ENCODE results near the gene LOXL1. TPM values are rescaled to one million over a fixed set of nuclear protein-coding genes. Genes with fewer than 3 reads are reported as not detected.
A peak's percentile ranks its signal among the peaks of the same experiment; 100 is the strongest.

Gene LOXL1
- polyA plus RNA-seq, 3 donors from 2014 or later: 0.98 to 1.1 TPM; not detected in 1

GRCh38 chr15:73906346-73907034 lies 19.8 kb upstream of the LOXL1 start:
- Mint-ChIP-seq H3K27ac (no peak overlapping the region), H3K36me3 (peaks cover 0 to 3% (median 0%) of the 10 kb centered on the region in 3 donors), H3K4me1 (no peaks in the 10 kb centered on the region), H3K4me3 (no peak overlapping the region), H3K9me3 (peaks cover 0 to 1% (median 0%) of the 10 kb centered on the region in 6 donors), H3K27me3 (ENCODE audit: low read depth in 3 of 3) (peaks cover 0 to 4% (median 2%) of the 10 kb centered on the region in 3 donors)
- no peak for DNase-seq

GRCh38 chr15:73907035-73907408 lies 19.2 kb upstream of the LOXL1 start:
- Mint-ChIP-seq H3K4me3 (no peak overlapping the region), H3K27me3 (ENCODE audit: low read depth in 3 of 3) (peaks cover 2 to 4% (median 3%) of the 10 kb centered on the region in 3 donors), H3K4me1 (no peaks in the 10 kb centered on the region), H3K27ac (no peak overlapping the region), H3K36me3 (peaks cover 0 to 3% (median 0%) of the 10 kb centered on the region in 3 donors), H3K9me3 (peaks cover 0 to 1% (median 0%) of the 10 kb centered on the region in 6 donors)
- no peak for DNase-seq

- peaks cover 6 to 8% of the 10 kb centered on the region in 2 donors for H3K4me1 Mint-ChIP-seq
- no peak overlapping the region for H3K27ac Mint-ChIP-seq
- H3K36me3 Mint-ChIP-seq: peaks cover 0 to 3% (median 0%) of the 10 kb centered on the region in 3 donors
- H3K27me3 Mint-ChIP-seq (ENCODE audit: low read depth in 3 of 3): peaks cover under 1 to 4% (median 3%) of the 10 kb centered on the region in 3 donors
- no peak overlapping the region for H3K4me3 Mint-ChIP-seq
- peak; percentile 26 to 45 (median 45) for DNase-seq
- H3K9me3 Mint-ChIP-seq: peaks cover 0 to 3% (median 0%) of the 10 kb centered on the region in 6 donors
Measured at GRCh38 chr15:73908030-73908821, 18.0 kb upstream of the LOXL1 start.

GRCh38 chr15:73908822-73909122 lies 17.5 kb upstream of the LOXL1 start:
- Mint-ChIP-seq H3K4me1 (peaks cover 11 to 12% of the 10 kb centered on the region in 2 donors), H3K9me3 (peaks cover 0 to 3% (median 0%) of the 10 kb centered on the region in 6 donors), H3K4me3 (no peak overlapping the region), H3K27me3 (ENCODE audit: low read depth in 3 of 3) (peaks cover 2 to 4% (median 3%) of the 10 kb centered on the region in 3 donors), H3K27ac (no peak overlapping the region), H3K36me3 (peaks cover 0 to 3% (median 0%) of the 10 kb centered on the region in 3 donors)
- DNase-seq: no peak

- no peak for DNase-seq
- Mint-ChIP-seq H3K9me3 (peaks cover 0 to 3% (median 0%) of the 10 kb centered on the region in 6 donors), H3K36me3 (peaks cover 0 to 2% (median 0%) of the 10 kb centered on the region in 3 donors), H3K27me3 (ENCODE audit: low read depth in 3 of 3) (peaks cover 2 to 4% (median 3%) of the 10 kb centered on the region in 3 donors), H3K4me1 (peaks cover 20 to 21% of the 10 kb centered on the region in 2 donors), H3K27ac (no peak overlapping the region), H3K4me3 (no peak overlapping the region)
Measured at GRCh38 chr15:73909651-73910050, 16.6 kb upstream of the LOXL1 start.

GRCh38 chr15:73910522-73911303 lies 15.5 kb upstream of the LOXL1 start:
- H3K27me3 Mint-ChIP-seq (ENCODE audit: low read depth in 3 of 3): peaks cover 2 to 5% (median 2%) of the 10 kb centered on the region in 3 donors
- H3K36me3 Mint-ChIP-seq: no peaks in the 10 kb centered on the region
- no peak for DNase-seq
- H3K4me3 Mint-ChIP-seq: no peak overlapping the region
- peaks cover 0 to 3% (median 0%) of the 10 kb centered on the region in 6 donors for H3K9me3 Mint-ChIP-seq
- peaks cover 24% of the 10 kb centered on the region in 2 donors for H3K4me1 Mint-ChIP-seq
- no peak overlapping the region for H3K27ac Mint-ChIP-seq

GRCh38 chr15:73912030-73912596 lies 14.1 kb upstream of the LOXL1 start:
- no peak overlapping the region for H3K27ac Mint-ChIP-seq
- H3K9me3 Mint-ChIP-seq: peaks cover 0 to 2% (median 0%) of the 10 kb centered on the region in 6 donors

GRCh38 chr15:73914145-73914544 lies 12.1 kb upstream of the LOXL1 start:
- no peaks in the 10 kb centered on the region for H3K36me3 Mint-ChIP-seq
- H3K27me3 Mint-ChIP-seq (ENCODE audit: low read depth in 3 of 3): peaks cover 2 to 7% (median 5%) of the 10 kb centered on the region in 3 donors
- peak in 1 of 3 donors; percentile 17 for DNase-seq
- H3K9me3 Mint-ChIP-seq: peaks cover 0 to 2% (median 0%) of the 10 kb centered on the region in 6 donors
- H3K27ac Mint-ChIP-seq: peak overlapping the region in 3 of 6 donors; percentile 28 to 83 (median 57)
- H3K4me1 Mint-ChIP-seq: peaks cover 24% of the 10 kb centered on the region in 2 donors
- H3K4me3 Mint-ChIP-seq: peak overlapping the region in 4 of 5 donors; percentile 17 to 39 (median 36)

More at GRCh38 chr15:73912030-73912596, 14.1 kb upstream of the LOXL1 start:
- no peak for DNase-seq
- Mint-ChIP-seq H3K36me3 (no peaks in the 10 kb centered on the region), H3K4me1 (peaks cover 24% of the 10 kb centered on the region in 2 donors), H3K27me3 (ENCODE audit: low read depth in 3 of 3) (peaks cover 2 to 7% (median 5%) of the 10 kb centered on the region in 3 donors), H3K4me3 (no peak overlapping the region)

- Mint-ChIP-seq H3K9me3 (peaks cover 0 to 2% (median 0%) of the 10 kb centered on the region in 6 donors), H3K36me3 (no peaks in the 10 kb centered on the region), H3K4me3 (no peak overlapping the region), H3K27ac (no peak overlapping the region), H3K4me1 (peaks cover 24% of the 10 kb centered on the region in 2 donors), H3K27me3 (ENCODE audit: low read depth in 3 of 3) (peaks cover 2 to 7% (median 5%) of the 10 kb centered on the region in 3 donors)
- no peak for DNase-seq
Measured at GRCh38 chr15:73915082-73915481, 11.2 kb upstream of the LOXL1 start.

- Mint-ChIP-seq H3K4me3 (no peak overlapping the region), H3K4me1 (peaks cover 12 to 18% of the 10 kb centered on the region in 2 donors), H3K36me3 (no peaks in the 10 kb centered on the region), H3K27me3 (ENCODE audit: low read depth in 3 of 3) (peaks cover 0 to 5% (median 4%) of the 10 kb centered on the region in 3 donors), H3K9me3 (no peaks in the 10 kb centered on the region), H3K27ac (no peak overlapping the region)
- DNase-seq: no peak
Measured at GRCh38 chr15:73918784-73919183, 7.5 kb upstream of the LOXL1 start.

GRCh38 chr15:73919706-73920105 lies 6.6 kb upstream of the LOXL1 start:
- peaks cover 3 to 10% of the 10 kb centered on the region in 2 donors for H3K4me1 Mint-ChIP-seq
- no peaks in the 10 kb centered on the region for H3K36me3 Mint-ChIP-seq
- no peaks in the 10 kb centered on the region for H3K9me3 Mint-ChIP-seq
- H3K27me3 Mint-ChIP-seq (ENCODE audit: low read depth in 3 of 3): peaks cover 0 to 5% (median 5%) of the 10 kb centered on the region in 3 donors
- peak overlapping the region in 1 of 5 donors; percentile 54 for H3K4me3 Mint-ChIP-seq
- H3K27ac Mint-ChIP-seq: peak overlapping the region in 2 of 6 donors; percentile 70 to 88
- no peak for DNase-seq

- no peaks in the 10 kb centered on the region for H3K9me3 Mint-ChIP-seq
- no peak for DNase-seq
- peak overlapping the region in 2 of 6 donors; percentile 73 to 88 for H3K27ac Mint-ChIP-seq
- H3K27me3 Mint-ChIP-seq (ENCODE audit: low read depth in 3 of 3): peaks cover 0 to 8% (median 7%) of the 10 kb centered on the region in 3 donors
- no peaks in the 10 kb centered on the region for H3K36me3 Mint-ChIP-seq
- peaks cover 0 to 12% of the 10 kb centered on the region in 2 donors for H3K4me1 Mint-ChIP-seq
- H3K4me3 Mint-ChIP-seq: no peak overlapping the region
Measured at GRCh38 chr15:73921254-73921925, 4.9 kb upstream of the LOXL1 start.
